Sigmoid colon (tissue), 7 donors: Measurements from ENCODE around the gene S100A6. TPM values are rescaled to one million over a fixed set of nuclear protein-coding genes. Genes with fewer than 3 reads are reported as not detected.
"Not testable (repeated sequence)": the region's sequence is repeated elsewhere in the genome, so short reads cannot be mapped to it uniquely, and the experiment has no call there.

ENCODE experiments used
- DNase-seq: peaks from one replicate; pipeline ENCODE4 v3.0.0-alpha.2; 2019
- H3K27ac ChIP-seq, 4 donors: fragments of 200-600 bp; sonication (generic); one replicate each; pipeline ENCODE4 v1.5.1; 2016 to 2019; ENCODE audit warnings: mild to moderate bottlenecking in 1 of 4
- H3K27me3 ChIP-seq, 3 donors: fragments of 200-600 bp; sonication (generic); one replicate each; pipeline ENCODE4 v1.5.1; 2019; ENCODE audit warnings: mild to moderate bottlenecking in 1 of 3
- H3K36me3 ChIP-seq, 4 donors: fragments of 200-600 bp; sonication (generic); one replicate each; pipeline ENCODE4 v1.5.1; 2016 to 2019
- H3K4me1 ChIP-seq, 4 donors: fragments of 200-600 bp; sonication (generic); one replicate each; pipeline ENCODE4 v1.5.1; 2017 to 2019
- H3K4me3 ChIP-seq, 4 donors: fragments of 200-600 bp; sonication (generic); one replicate each; pipeline ENCODE4 v1.5.1; 2017 to 2019; ENCODE audit warnings: mild to moderate bottlenecking in 2 of 4, moderate library complexity in 1 of 4
- H3K9me3 ChIP-seq, 4 donors: fragments of 200-600 bp in 3 of 4; sonication (generic) in 3 of 4; one replicate each; pipeline versions ENCODE4 v1.5.1 to v1.6.1; 2013 to 2019
- CTCF ChIP-seq, 4 experiments: fragments of 450-650 bp in 3 of 4; fragments of 200-600 bp in 1 of 4; IDR thresholded peaks; one replicate each; pipeline ENCODE4 v1.5.1; 2016 to 2019; ENCODE audit warnings: antibody characterized with exemption in 4 of 4, mild to moderate bottlenecking in 3 of 4, moderate library complexity in 2 of 4
- EP300 ChIP-seq, 4 donors: sonication (generic); formaldehyde crosslinking; IDR thresholded peaks; one replicate each; pipeline ENCODE4 v1.6.1; 2017; ENCODE audit warnings: antibody characterized with exemption in 4 of 4
- POLR2A ChIP-seq, 2 donors: fragments of 450-650 bp; IDR thresholded peaks; one replicate each; pipeline ENCODE4 v1.6.1; 2016; ENCODE audit warnings: antibody characterized with exemption in 2 of 2, mild to moderate bottlenecking in 2 of 2, moderate library complexity in 2 of 2
- POLR2AphosphoS5 ChIP-seq, 4 donors: sonication (generic); formaldehyde crosslinking; IDR thresholded peaks; one replicate each; pipeline ENCODE4 v1.6.1; 2017; ENCODE audit warnings: antibody characterized with exemption in 4 of 4
- WGBS, 2 donors: extraction: QIAGEN DNeasy Blood & Tissue Kit; methylation state at CpG; one replicate each; pipeline ENCODE4 v1.1.7; 2013; 5-methylcytosine and 5-hydroxymethylcytosine counted together
- intact Hi-C: fragments of 100-400 bp; cut with DNase I; formaldehyde crosslinking; loops from one replicate; pipeline ENCODE4 v1.15.1; 2023
- polyA plus RNA-seq, 3 donors: library from polyadenylated mRNA; stranded (reverse); fragments of 200-250 nt; gene quantifications; one replicate each; pipeline ENCODE4 v1.2.3, GENCODE V29; 2013
- total RNA-seq, 4 donors: library from RNA; depleted of rRNA; stranded (reverse); fragments of >200 nt; gene quantifications; one replicate each; pipeline ENCODE4 v1.1.0, GENCODE V29; 2016
- donor health status: healthy with polysubstance abuse.
- donor health status: Bipolar disorder and iron deficiency.
- donor health status: healthy.

Gene S100A6
- total RNA-seq: 1,000 to 10,000 TPM in 1 of 4 donors, 100 to 1,000 TPM in 3; 445 to 1,159 (median 590) TPM
- 1,000 to 10,000 TPM; 4,079 to 7,223 (median 4,178) TPM for polyA plus RNA-seq

GRCh38 chr1:153535242-153536011, at the start of gene S100A6:
Gene S100A6, minus strand, starts transcription at chr1:153535991. Its CDS starts 652 bp downstream, at chr1:153535339.
- peak; percentile 90 for DNase-seq
- Histone ChIP-seq H3K27ac (peak within 1 kb of the TSS; percentile 98 to 99 (median 99)), H3K36me3 (no peaks in the 10 kb centered on the region), H3K4me1 (peaks cover 0 to 44% (median 38%) of the 10 kb centered on the region in 4 donors), H3K27me3 (no peaks in the 10 kb centered on the region), H3K9me3 (no peaks in the 10 kb centered on the region), H3K4me3 (peak within 1 kb of the TSS; percentile 84 to 92 (median 91))
- TF ChIP-seq POLR2A (IDR thresholded peaks at IDR 0.05): peak in 1 of 2 donors; percentile 17
- peak in 2 of 4 experiments; percentile 11 to 29 for TF ChIP-seq CTCF (IDR thresholded peaks at IDR 0.05)
- no peak for TF ChIP-seq EP300 (IDR thresholded peaks at IDR 0.05)
- peak in 2 of 4 donors; percentile 39 to 68 for TF ChIP-seq POLR2AphosphoS5 (IDR thresholded peaks at IDR 0.05)
- 3 to 11% methylated on average over 18 of the region's 18 CpGs for whole genome bisulfite sequencing, 2 donors
- intact Hi-C loops: no loop called here

- Histone ChIP-seq H3K27me3 (no peaks in the 10 kb centered on the region), H3K36me3 (no peaks in the 10 kb centered on the region), H3K9me3 (no peaks in the 10 kb centered on the region), H3K4me1 (no peaks in the 10 kb centered on the region), H3K4me3 (no peak overlapping the region), H3K27ac (no peak overlapping the region)
- DNase-seq: no peak
- 91 to 98% methylated on average over 1 of the region's 1 CpG for WGBS, 2 donors
- TF ChIP-seq POLR2A (IDR thresholded peaks at IDR 0.05) (no peak), CTCF (IDR thresholded peaks at IDR 0.05) (no peak), EP300 (IDR thresholded peaks at IDR 0.05) (no peak), POLR2AphosphoS5 (IDR thresholded peaks at IDR 0.05) (no peak)
- intact Hi-C loops: no loop called here
Measured at GRCh38 chr1:153585006-153585405, 49.2 kb upstream of the S100A6 start.

- TF ChIP-seq POLR2AphosphoS5 (IDR thresholded peaks at IDR 0.05) (no peak), EP300 (IDR thresholded peaks at IDR 0.05) (no peak), CTCF (IDR thresholded peaks at IDR 0.05) (no peak)
- 88 to 91% methylated on average over 2 of the region's 2 CpGs for WGBS, 2 donors
- Histone ChIP-seq H3K27me3 (no peaks in the 10 kb centered on the region), H3K4me3 (no peak overlapping the region), H3K9me3 (no peaks in the 10 kb centered on the region), H3K36me3 (no peaks in the 10 kb centered on the region), H3K27ac (no peak overlapping the region), H3K4me1 (no peaks in the 10 kb centered on the region)
- intact Hi-C loops: no loop called here
- DNase-seq: no peak
Measured at GRCh38 chr1:153583976-153584375, 48.2 kb upstream of the S100A6 start.

- H3K36me3 ChIP-seq, H3K4me1 ChIP-seq, H3K4me3 ChIP-seq, H3K9me3 ChIP-seq, H3K27ac ChIP-seq, H3K27me3 ChIP-seq, intact Hi-C loops, DNase-seq: not testable (repeated sequence)
- whole genome bisulfite sequencing, 2 donors: 92 to 93% methylated on average over 3 of the region's 3 CpGs
Measured at GRCh38 chr1:153583514-153583913, 47.7 kb upstream of the S100A6 start.

GRCh38 chr1:153582836-153583235, 47.0 kb upstream of the S100A6 start:
- H3K9me3 ChIP-seq, intact Hi-C loops, H3K36me3 ChIP-seq, H3K4me3 ChIP-seq, H3K4me1 ChIP-seq, H3K27me3 ChIP-seq, H3K27ac ChIP-seq, DNase-seq: not testable (repeated sequence)
- WGBS, 2 donors: 95 to 96% methylated on average over 34 of the region's 34 CpGs

GRCh38 chr1:153578936-153579335, 43.1 kb upstream of the S100A6 start:
- Histone ChIP-seq H3K9me3 (no peaks in the 10 kb centered on the region), H3K4me1 (no peaks in the 10 kb centered on the region), H3K4me3 (no peak overlapping the region), H3K27me3 (no peaks in the 10 kb centered on the region), H3K27ac (no peak overlapping the region), H3K36me3 (no peaks in the 10 kb centered on the region)
- DNase-seq: no peak
- intact Hi-C loops: no loop called here
- TF ChIP-seq POLR2A (IDR thresholded peaks at IDR 0.05): no peak
- TF ChIP-seq CTCF (IDR thresholded peaks at IDR 0.05): no peak
- TF ChIP-seq POLR2AphosphoS5 (IDR thresholded peaks at IDR 0.05): no peak
- no peak for TF ChIP-seq EP300 (IDR thresholded peaks at IDR 0.05)
- 85 to 87% methylated on average over 3 of the region's 3 CpGs for WGBS, 2 donors
